ENCODE results near the gene CISH.

Gene CISH

DNA sequence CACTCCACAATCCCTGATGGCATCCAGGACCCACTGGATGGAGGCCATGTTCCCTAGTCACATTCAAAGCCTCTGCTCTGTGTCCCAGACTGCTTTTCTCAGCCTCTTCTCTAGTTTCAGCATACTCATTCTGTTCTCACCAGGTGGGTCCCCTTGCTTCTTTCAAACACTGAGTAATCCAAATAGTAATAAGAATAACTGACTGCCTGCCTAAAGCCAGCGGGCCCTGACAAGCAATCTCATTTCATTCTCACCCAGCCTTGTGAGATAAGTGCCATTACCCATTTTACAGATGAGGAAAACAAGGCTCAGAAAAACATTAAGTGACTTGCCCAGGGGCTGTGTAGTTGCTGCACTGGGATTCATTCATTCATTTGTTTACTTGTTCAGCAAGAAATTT is 30.8 kb upstream of the CISH start:
- Histone ChIP-seq H3K4me2 (ENCODE audit: low read depth, low read length, poor library complexity, severe bottlenecking) (no peak overlapping the region), H3K4me3 (ENCODE audit: low read length, poor library complexity, severe bottlenecking) (no peak overlapping the region), H3K9me3 (ENCODE audit: insufficient read depth, low read depth, low read length) (no peaks in the 10 kb centered on the region), H3K4me1 (ENCODE audit: insufficient read depth, low read length, poor library complexity, severe bottlenecking) (peaks cover 7% of the 10 kb centered on the region), H3K9me2 (replicated peaks; ENCODE audit: low read depth, low read length) (no peaks in the 10 kb centered on the region), H3K79me2 (ENCODE audit: insufficient read depth, low read length) (peaks cover 30% of the 10 kb centered on the region), H3K27me3 (ENCODE audit: insufficient read depth, low read length, poor library complexity, severe bottlenecking) (no peaks in the 10 kb centered on the region), H3K36me3 (ENCODE audit: insufficient read depth, low read length) (peaks cover 88% of the 10 kb centered on the region), H4K20me1 (ENCODE audit: insufficient read depth, low read length, poor library complexity, severe bottlenecking) (peaks cover 24% of the 10 kb centered on the region), H2AFZ (ENCODE audit: low read length) (no peak overlapping the region), H3K9ac (ENCODE audit: low read depth, low read length, poor library complexity, severe bottlenecking) (no peak overlapping the region), H3F3A (ENCODE audit: low read depth) (no peaks in the 10 kb centered on the region)
- TF ChIP-seq CTCF (conservative IDR thresholded peaks at IDR 0.05; ENCODE audit: low read length): no peak
- no peak for TF ChIP-seq EZH2phosphoT487 (IDR thresholded peaks at IDR 0.05; ENCODE audit: borderline replicate concordance)

- H3K79me2 ChIP-seq (ENCODE audit: insufficient read depth, low read length): peaks cover 63% of the 10 kb centered on the region
- H3K4me3 ChIP-seq (ENCODE audit: low read length, poor library complexity, severe bottlenecking): no peak overlapping the region
- H3K36me3 ChIP-seq (ENCODE audit: insufficient read depth, low read length): peaks cover 60% of the 10 kb centered on the region
- H3K9me2 ChIP-seq (replicated peaks; ENCODE audit: low read depth, low read length): no peaks in the 10 kb centered on the region
- H3K4me2 ChIP-seq (ENCODE audit: low read depth, low read length, poor library complexity, severe bottlenecking): no peak overlapping the region
- no peaks in the 10 kb centered on the region for H3F3A ChIP-seq (ENCODE audit: low read depth)
- peaks cover 46% of the 10 kb centered on the region for H4K20me1 ChIP-seq (ENCODE audit: insufficient read depth, low read length, poor library complexity, severe bottlenecking)
- no peak for TF ChIP-seq CTCF (conservative IDR thresholded peaks at IDR 0.05; ENCODE audit: low read length)
- no peak for TF ChIP-seq EZH2phosphoT487 (IDR thresholded peaks at IDR 0.05; ENCODE audit: borderline replicate concordance)
- peaks cover 22% of the 10 kb centered on the region for H3K4me1 ChIP-seq (ENCODE audit: insufficient read depth, low read length, poor library complexity, severe bottlenecking)
- H3K9me3 ChIP-seq (ENCODE audit: insufficient read depth, low read depth, low read length): no peaks in the 10 kb centered on the region
- H3K9ac ChIP-seq (ENCODE audit: low read depth, low read length, poor library complexity, severe bottlenecking): no peak overlapping the region
- H3K27me3 ChIP-seq (ENCODE audit: insufficient read depth, low read length, poor library complexity, severe bottlenecking): no peaks in the 10 kb centered on the region
- H2AFZ ChIP-seq (ENCODE audit: low read length): no peak overlapping the region
These were observed 27.5 kb upstream of the CISH start for GRCh38 chr3:50639055-50639494.

DNA sequence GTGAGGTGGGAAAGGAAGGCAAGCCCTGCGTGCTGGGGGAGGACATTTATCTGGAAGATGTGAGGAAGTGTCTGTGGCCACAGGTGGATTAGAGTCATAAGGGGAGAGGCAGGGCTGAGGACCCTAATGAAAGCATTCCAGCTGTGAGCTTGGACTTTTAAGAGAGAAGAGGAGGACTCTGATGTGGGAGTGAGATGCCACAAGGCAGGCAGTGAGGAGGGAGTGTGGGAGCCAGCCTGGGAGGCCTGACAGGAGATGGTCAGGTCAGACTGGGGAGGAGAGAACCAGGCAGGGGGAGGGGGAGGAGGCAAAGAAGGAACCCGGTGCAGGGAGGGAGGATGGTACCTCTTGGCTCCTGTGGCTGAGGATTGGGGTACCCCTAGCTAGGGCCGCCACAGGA is 26.4 kb upstream of the CISH start:
- Histone ChIP-seq H3K9ac (ENCODE audit: low read depth, low read length, poor library complexity, severe bottlenecking) (no peak overlapping the region), H3K9me2 (replicated peaks; ENCODE audit: low read depth, low read length) (no peaks in the 10 kb centered on the region)

More for the DNA sequence above, 26.4 kb upstream of the CISH start:
- peaks cover 52% of the 10 kb centered on the region for H4K20me1 ChIP-seq (ENCODE audit: insufficient read depth, low read length, poor library complexity, severe bottlenecking)
- H3K36me3 ChIP-seq (ENCODE audit: insufficient read depth, low read length): peaks cover 49% of the 10 kb centered on the region
- no peaks in the 10 kb centered on the region for H3K9me3 ChIP-seq (ENCODE audit: insufficient read depth, low read depth, low read length)
- no peak overlapping the region for H2AFZ ChIP-seq (ENCODE audit: low read length)
- TF ChIP-seq CTCF (conservative IDR thresholded peaks at IDR 0.05; ENCODE audit: low read length): no peak
- no peak for TF ChIP-seq EZH2phosphoT487 (IDR thresholded peaks at IDR 0.05; ENCODE audit: borderline replicate concordance)
- peaks cover 33% of the 10 kb centered on the region for H3K4me1 ChIP-seq (ENCODE audit: insufficient read depth, low read length, poor library complexity, severe bottlenecking)
- no peak overlapping the region for H3K4me2 ChIP-seq (ENCODE audit: low read depth, low read length, poor library complexity, severe bottlenecking)
- H3K27me3 ChIP-seq (ENCODE audit: insufficient read depth, low read length, poor library complexity, severe bottlenecking): no peaks in the 10 kb centered on the region
- peaks cover 75% of the 10 kb centered on the region for H3K79me2 ChIP-seq (ENCODE audit: insufficient read depth, low read length)
- 0 out of 2 replicates have a peak, but pooled peaks cover 1% of the 10 kb centered on the region for H3F3A ChIP-seq (ENCODE audit: low read depth)
- no peak overlapping the region for H3K4me3 ChIP-seq (ENCODE audit: low read length, poor library complexity, severe bottlenecking)
